OCI-LY7 (cell line): ENCODE measurements around the gene DOK4. TPM values are rescaled to one million over a fixed set of nuclear protein-coding genes. Genes with fewer than 3 reads are reported as not detected.

ENCODE experiments used
- BruUV-seq: library from RNA; stranded (reverse); fragments of 400-500 nt; replicated peaks from 2 replicates; lab custom pipeline; 2021; lab: Mats Ljungman, UMichigan
- CTCF ChIA-PET: fragments of 300-600 bp; sonication (Branson Sonifier 250); formaldehyde crosslinking; loops from one replicate; lab custom pipeline; 2022; ENCODE audit warnings: antibody characterized with exemption; ENCODE audit not compliant: unreplicated experiment; lab: Charles Lee
- POLR2A ChIA-PET: fragments of 300-600 bp; sonication (Branson Sonifier 250); formaldehyde crosslinking; loops from one replicate; lab custom pipeline; 2022; ENCODE audit warnings: antibody characterized with exemption; lab: Charles Lee
- DNase-seq: peaks from one replicate; pipeline ENCODE4 v3.0.0-alpha.2; 2015; ENCODE audit warnings: low spot score
- H2AFZ ChIP-seq: fragments of 200-600 bp; sonication (generic), shearing (Covaris generic); 2 replicates; pipeline ENCODE4 v1.6.1; 2014; ENCODE audit warnings: mild to moderate bottlenecking, antibody characterized with exemption, low read length, moderate library complexity
- H3K27ac ChIP-seq: fragments of 200-600 bp; sonication (generic); 2 replicates; pipeline ENCODE4 v1.5.1; 2014; ENCODE audit warnings: mixed run types, low read depth, mild to moderate bottlenecking, moderate library complexity, low read length, inconsistent platforms; ENCODE audit not compliant: poor library complexity, severe bottlenecking
- H3K36me3 ChIP-seq: fragments of 200-600 bp; sonication (generic); 2 replicates; pipeline ENCODE4 v1.6.1; 2014; ENCODE audit warnings: mild to moderate bottlenecking, antibody characterized with exemption, low read length, moderate library complexity, mixed read lengths; ENCODE audit not compliant: insufficient read depth
- H3K4me1 ChIP-seq: fragments of 200-600 bp; sonication (generic); 2 replicates; pipeline ENCODE4 v1.5.1; 2014; ENCODE audit warnings: mild to moderate bottlenecking, low read length; ENCODE audit not compliant: insufficient read depth, poor library complexity, severe bottlenecking
- H3K4me2 ChIP-seq: fragments of 200-600 bp; sonication (generic); 2 replicates; pipeline ENCODE4 v1.6.1; 2014; ENCODE audit warnings: mild to moderate bottlenecking, low read length
- H3K4me3 ChIP-seq: fragments of 200-600 bp; sonication (generic); 2 replicates; pipeline ENCODE4 v1.5.1; 2014; ENCODE audit warnings: mild to moderate bottlenecking, low read depth, low read length; ENCODE audit not compliant: poor library complexity, severe bottlenecking
- H3K79me2 ChIP-seq: fragments of 200-600 bp; sonication (generic); 2 replicates; pipeline ENCODE4 v1.6.1; 2016; ENCODE audit warnings: low read depth, mild to moderate bottlenecking, low read length, moderate library complexity, mixed read lengths; ENCODE audit not compliant: insufficient read depth
- H3K9me2 ChIP-seq: fragments of 200-600 bp; sonication (generic); 2 replicates; pipeline ENCODE4 v1.6.1; 2016; ENCODE audit warnings: mild to moderate bottlenecking, low read length, mixed read lengths; ENCODE audit not compliant: insufficient read depth
- H3K9me3 ChIP-seq: fragments of 200-600 bp; sonication (generic); 2 replicates; pipeline ENCODE4 v1.6.1; 2014; ENCODE audit warnings: mild to moderate bottlenecking, mixed run types, low read length, mixed read lengths
- H4K20me1 ChIP-seq: fragments of 200-600 bp; sonication (generic); 2 replicates; pipeline ENCODE4 v1.6.1; 2014; ENCODE audit warnings: mild to moderate bottlenecking, antibody characterized with exemption, low read length, moderate library complexity, mixed read lengths; ENCODE audit not compliant: insufficient read depth
- EZH2phosphoT487 ChIP-seq: fragments of 200-600 bp; sonication (generic); IDR thresholded peaks from 2 replicates; pipeline ENCODE4 v1.6.1; 2018; ENCODE audit warnings: low read depth, borderline replicate concordance, mild to moderate bottlenecking, mixed run types, antibody characterized with exemption, low read length, moderate library complexity, mixed read lengths
- intact Hi-C: fragments of 100-400 bp; cut with micrococcal nuclease; formaldehyde crosslinking; loops from one replicate; pipeline ENCODE4 v1.10.0; 2022; ENCODE audit not compliant: unreplicated experiment
- total RNA-seq, 2 experiments: library from RNA; depleted of rRNA in 1 of 2; stranded (reverse); fragments of >200 nt in 1 of 2; shearing (Covaris generic) in 1 of 2; gene quantifications; 2 replicates each; pipeline ENCODE4 v1.2.3, GENCODE V29; 2014 to 2022
- TF ChIP-seq, protein P1 (sequence below): fragments of 200-600 bp; sonication (generic); conservative IDR thresholded peaks from 2 replicates; pipeline ENCODE4 v1.5.1; 2014; ENCODE audit warnings: mild to moderate bottlenecking, antibody characterized with exemption, low read length, moderate library complexity, mixed read lengths

The DOK4 gene
- total RNA-seq, 2 experiments from 2014 or later = 0.09 to 1.0 TPM

DNA sequence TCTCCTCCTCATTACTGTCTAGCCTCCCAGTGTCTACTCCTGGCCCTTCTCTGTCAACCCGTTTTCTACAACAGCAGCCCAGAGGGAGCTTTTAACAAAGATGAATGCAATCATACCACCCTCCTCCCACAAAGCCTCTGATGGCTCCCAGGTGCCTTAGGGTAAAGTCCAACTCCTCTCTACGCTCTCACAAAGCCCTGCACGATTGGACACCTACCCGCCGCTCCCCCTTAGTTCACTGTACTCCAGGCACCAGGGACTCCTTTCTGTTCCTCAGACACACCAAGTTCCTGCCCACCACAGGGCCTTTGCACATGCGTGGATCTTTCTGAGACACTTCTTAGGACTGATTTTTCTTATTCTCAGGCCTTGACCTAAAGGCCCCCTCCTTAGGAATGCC is 32.6 kb upstream of the DOK4 start:
- H3K4me2 ChIP-seq = no peak overlapping the region
- no peaks in the 10 kb centered on the region for H3K9me2 ChIP-seq
- no TSS peak for BruUV-seq
- H2AFZ ChIP-seq = no peak overlapping the region
- DNase-seq = no peak
- ChIA-PET POLR2A (no interaction called here), CTCF (no interaction called here)
- H3K4me3 ChIP-seq = no peak overlapping the region
- H4K20me1 ChIP-seq = no peaks in the 10 kb centered on the region
- H3K4me1 ChIP-seq = peaks cover 21% of the 10 kb centered on the region
- TF ChIP-seq EZH2phosphoT487 = no peak
- TF ChIP-seq, protein P1, sequence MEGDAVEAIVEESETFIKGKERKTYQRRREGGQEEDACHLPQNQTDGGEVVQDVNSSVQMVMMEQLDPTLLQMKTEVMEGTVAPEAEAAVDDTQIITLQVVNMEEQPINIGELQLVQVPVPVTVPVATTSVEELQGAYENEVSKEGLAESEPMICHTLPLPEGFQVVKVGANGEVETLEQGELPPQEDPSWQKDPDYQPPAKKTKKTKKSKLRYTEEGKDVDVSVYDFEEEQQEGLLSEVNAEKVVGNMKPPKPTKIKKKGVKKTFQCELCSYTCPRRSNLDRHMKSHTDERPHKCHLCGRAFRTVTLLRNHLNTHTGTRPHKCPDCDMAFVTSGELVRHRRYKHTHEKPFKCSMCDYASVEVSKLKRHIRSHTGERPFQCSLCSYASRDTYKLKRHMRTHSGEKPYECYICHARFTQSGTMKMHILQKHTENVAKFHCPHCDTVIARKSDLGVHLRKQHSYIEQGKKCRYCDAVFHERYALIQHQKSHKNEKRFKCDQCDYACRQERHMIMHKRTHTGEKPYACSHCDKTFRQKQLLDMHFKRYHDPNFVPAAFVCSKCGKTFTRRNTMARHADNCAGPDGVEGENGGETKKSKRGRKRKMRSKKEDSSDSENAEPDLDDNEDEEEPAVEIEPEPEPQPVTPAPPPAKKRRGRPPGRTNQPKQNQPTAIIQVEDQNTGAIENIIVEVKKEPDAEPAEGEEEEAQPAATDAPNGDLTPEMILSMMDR = no peak
- H3K9me3 ChIP-seq = no peaks in the 10 kb centered on the region
- no peaks in the 10 kb centered on the region for H3K36me3 ChIP-seq
- no peaks in the 10 kb centered on the region for H3K79me2 ChIP-seq
- H3K27ac ChIP-seq = no peak overlapping the region
- intact Hi-C loops = loop anchor here (1.0 to 5.0 kb wide), 3 partner anchors 42 to 219 kb away; no protein-coding TSS in a partner anchor

DNA sequence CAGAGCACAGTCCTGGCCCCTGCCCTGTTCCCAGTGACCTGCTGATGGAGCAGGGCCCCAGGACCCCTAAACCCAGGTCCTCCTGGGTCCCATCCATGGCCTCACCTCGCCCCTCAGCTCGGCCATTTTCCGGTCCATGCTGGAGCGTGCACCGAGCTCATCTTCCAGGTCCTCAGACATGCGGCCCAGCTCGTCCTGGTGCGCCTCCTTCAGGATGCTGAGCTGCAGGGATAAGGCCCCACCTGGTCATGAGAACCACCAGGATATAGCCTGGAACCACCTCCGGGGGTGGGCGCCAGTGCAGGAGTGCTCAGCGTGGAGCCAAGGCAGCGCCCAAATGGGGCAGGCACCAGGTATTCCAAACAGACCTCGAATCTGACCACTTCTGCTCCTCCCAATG is 32.2 kb upstream of the DOK4 start:
- no peak for DNase-seq
- Histone ChIP-seq H3K4me2 (no peak overlapping the region), H4K20me1 (no peaks in the 10 kb centered on the region), H3K36me3 (no peaks in the 10 kb centered on the region), H3K27ac (no peak overlapping the region), H3K4me1 (peaks cover 18% of the 10 kb centered on the region), H3K79me2 (no peaks in the 10 kb centered on the region), H3K9me2 (no peaks in the 10 kb centered on the region), H3K4me3 (no peak overlapping the region), H3K9me3 (no peaks in the 10 kb centered on the region), H2AFZ (no peak overlapping the region)
- BruUV-seq = no TSS peak
- TF ChIP-seq, protein P1 = no peak
- no peak for TF ChIP-seq EZH2phosphoT487
- ChIA-PET POLR2A (no interaction called here), CTCF (no interaction called here)
- intact Hi-C loops = loop anchor here (5.0 kb wide), 1 partner anchor 41 kb away; no protein-coding TSS in a partner anchor

DNA sequence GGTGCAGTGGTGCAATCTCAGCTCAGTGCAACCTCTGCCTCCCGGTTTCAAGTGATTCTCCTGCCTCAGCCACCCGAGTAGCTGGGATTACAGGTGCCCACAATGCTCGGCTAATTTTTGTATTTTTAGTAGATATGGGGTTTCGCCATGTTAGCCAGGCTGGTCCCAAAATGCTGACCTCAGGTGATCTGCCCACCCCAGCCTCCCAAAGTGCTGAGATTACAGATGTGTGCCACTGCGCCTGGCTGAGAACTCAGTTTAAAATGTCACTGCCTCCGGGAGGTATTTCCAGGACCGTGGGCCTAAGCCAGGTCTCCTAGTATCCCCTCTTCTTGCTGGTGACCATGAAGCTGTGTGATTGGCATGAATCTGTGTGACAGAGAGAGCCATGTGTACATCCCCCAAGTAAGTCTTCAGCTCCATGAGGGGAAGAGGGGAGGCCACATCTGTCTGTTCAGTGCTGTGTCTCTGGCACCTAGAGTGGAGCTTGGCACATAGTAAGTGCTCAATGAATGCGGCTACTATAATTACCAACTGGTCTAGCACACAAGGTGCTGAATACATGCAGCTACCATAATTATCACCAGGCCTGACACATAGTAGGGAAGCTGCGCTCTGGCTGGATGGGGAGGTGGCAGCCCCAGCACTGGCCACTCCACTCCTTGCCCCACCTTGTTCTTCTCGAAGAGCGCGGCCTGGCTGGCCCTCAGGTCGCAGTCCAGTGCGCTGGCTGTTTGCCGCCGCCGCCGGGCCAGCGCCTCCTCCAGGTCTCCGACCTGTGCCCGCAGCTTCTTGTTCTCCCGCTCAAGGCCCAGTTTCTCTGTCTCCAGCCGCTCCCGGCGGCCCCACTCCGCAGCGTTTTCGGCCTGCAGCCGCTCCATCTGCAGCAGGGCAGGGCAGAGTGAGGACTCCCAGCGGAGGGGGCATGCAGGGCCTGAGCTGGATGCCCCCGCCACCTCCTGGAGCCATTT is 31.4 kb upstream of the DOK4 start:
- H3K9me2 ChIP-seq = no peaks in the 10 kb centered on the region
- no peak overlapping the region for H3K4me2 ChIP-seq
- intact Hi-C loops = loop anchor here (5.0 kb wide), 1 partner anchor 40 kb away; no protein-coding TSS in a partner anchor
- no peak overlapping the region for H2AFZ ChIP-seq
- TF ChIP-seq, protein P1 = no peak
- no peak for TF ChIP-seq EZH2phosphoT487
- no peak overlapping the region for H3K27ac ChIP-seq
- H3K4me1 ChIP-seq = peaks cover 10% of the 10 kb centered on the region
- CTCF ChIA-PET = interaction anchor here (2.2 kb wide), 1 partner anchor 101 kb away, joined by 6 read pairs; no protein-coding TSS in a partner anchor
- POLR2A ChIA-PET = no interaction called here
- DNase-seq = no peak
- H4K20me1 ChIP-seq = no peaks in the 10 kb centered on the region
- BruUV-seq = no TSS peak
- H3K36me3 ChIP-seq = no peaks in the 10 kb centered on the region
- H3K4me3 ChIP-seq = no peak overlapping the region
- no peaks in the 10 kb centered on the region for H3K9me3 ChIP-seq
- no peaks in the 10 kb centered on the region for H3K79me2 ChIP-seq
